Measurements from ENCODE around the gene EIF3I.

DNA sequence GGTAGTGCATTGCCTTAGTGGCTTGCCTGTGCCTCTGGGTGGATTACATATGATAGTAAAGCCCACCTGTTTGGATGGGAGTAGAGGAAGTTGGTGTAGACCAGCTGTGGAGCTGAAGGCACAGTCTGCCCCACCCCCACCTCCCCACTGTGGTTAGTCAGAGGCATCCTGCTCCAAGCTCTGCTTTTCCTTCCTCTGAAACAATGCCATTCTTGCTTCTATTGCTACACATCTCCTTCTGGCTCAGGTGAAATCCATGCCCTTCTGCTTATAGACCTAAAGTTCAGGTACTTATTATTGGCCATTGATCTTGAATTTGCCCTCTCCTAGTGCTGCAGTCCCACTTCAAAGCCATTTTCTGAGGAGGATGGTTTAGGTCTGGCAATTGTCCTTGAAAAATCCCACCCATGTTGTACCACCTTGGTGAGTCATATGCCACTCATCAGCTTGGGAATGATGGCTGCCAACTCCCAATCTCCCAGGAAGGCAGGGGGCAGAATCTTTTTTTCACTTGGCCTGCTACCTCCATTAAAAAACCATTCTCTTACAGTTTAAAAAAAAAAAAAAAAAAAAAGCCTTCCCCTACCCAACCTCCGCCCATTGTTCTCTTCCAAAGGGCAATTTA lies 49.5 kb upstream of the EIF3I start:
- TF ChIP-seq, protein P1, sequence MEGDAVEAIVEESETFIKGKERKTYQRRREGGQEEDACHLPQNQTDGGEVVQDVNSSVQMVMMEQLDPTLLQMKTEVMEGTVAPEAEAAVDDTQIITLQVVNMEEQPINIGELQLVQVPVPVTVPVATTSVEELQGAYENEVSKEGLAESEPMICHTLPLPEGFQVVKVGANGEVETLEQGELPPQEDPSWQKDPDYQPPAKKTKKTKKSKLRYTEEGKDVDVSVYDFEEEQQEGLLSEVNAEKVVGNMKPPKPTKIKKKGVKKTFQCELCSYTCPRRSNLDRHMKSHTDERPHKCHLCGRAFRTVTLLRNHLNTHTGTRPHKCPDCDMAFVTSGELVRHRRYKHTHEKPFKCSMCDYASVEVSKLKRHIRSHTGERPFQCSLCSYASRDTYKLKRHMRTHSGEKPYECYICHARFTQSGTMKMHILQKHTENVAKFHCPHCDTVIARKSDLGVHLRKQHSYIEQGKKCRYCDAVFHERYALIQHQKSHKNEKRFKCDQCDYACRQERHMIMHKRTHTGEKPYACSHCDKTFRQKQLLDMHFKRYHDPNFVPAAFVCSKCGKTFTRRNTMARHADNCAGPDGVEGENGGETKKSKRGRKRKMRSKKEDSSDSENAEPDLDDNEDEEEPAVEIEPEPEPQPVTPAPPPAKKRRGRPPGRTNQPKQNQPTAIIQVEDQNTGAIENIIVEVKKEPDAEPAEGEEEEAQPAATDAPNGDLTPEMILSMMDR (conservative IDR thresholded peaks at IDR 0.05; ENCODE audit: low read length), result no peak
- no peak for TF ChIP-seq EZH2phosphoT487 (IDR thresholded peaks at IDR 0.05; ENCODE audit: borderline replicate concordance, low read depth, low read length)
